Measurements from ENCODE around the gene SRD5A3.
A peak's percentile ranks its signal among the peaks of the same experiment; 100 is the strongest.

SRD5A3 gene

DNA sequence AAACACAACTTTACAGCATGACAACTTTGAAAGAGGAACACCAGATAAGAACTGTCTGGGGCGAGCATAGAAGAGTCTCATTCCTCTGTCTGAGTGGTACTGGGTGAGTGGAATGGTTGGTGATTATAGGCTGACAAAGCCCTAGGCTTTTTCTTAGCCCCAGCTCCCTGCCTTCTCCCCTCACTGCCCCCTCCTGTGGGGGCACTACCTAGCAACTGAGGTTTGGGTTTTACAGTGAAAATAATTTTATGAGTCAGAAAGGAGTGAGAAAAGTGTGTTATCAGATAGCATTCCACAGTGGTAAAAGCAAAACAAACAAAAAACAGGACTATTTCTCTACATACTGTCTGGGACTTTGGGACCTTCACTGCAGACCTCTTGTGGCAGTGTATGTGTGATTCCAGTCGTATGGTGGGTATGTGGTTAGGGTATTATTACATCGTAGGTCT is 39.2 kb downstream of the SRD5A3 start:
- no peak overlapping the region for H3K4me3 ChIP-seq (replicated peaks; ENCODE audit: low read depth, low read length)
- TF ChIP-seq, protein P1, sequence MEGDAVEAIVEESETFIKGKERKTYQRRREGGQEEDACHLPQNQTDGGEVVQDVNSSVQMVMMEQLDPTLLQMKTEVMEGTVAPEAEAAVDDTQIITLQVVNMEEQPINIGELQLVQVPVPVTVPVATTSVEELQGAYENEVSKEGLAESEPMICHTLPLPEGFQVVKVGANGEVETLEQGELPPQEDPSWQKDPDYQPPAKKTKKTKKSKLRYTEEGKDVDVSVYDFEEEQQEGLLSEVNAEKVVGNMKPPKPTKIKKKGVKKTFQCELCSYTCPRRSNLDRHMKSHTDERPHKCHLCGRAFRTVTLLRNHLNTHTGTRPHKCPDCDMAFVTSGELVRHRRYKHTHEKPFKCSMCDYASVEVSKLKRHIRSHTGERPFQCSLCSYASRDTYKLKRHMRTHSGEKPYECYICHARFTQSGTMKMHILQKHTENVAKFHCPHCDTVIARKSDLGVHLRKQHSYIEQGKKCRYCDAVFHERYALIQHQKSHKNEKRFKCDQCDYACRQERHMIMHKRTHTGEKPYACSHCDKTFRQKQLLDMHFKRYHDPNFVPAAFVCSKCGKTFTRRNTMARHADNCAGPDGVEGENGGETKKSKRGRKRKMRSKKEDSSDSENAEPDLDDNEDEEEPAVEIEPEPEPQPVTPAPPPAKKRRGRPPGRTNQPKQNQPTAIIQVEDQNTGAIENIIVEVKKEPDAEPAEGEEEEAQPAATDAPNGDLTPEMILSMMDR (IDR thresholded peaks at IDR 0.05; ENCODE audit: low read length, missing control alignments) = no peak
- DNase-seq (ENCODE audit: low read depth) = peak; percentile 23

DNA sequence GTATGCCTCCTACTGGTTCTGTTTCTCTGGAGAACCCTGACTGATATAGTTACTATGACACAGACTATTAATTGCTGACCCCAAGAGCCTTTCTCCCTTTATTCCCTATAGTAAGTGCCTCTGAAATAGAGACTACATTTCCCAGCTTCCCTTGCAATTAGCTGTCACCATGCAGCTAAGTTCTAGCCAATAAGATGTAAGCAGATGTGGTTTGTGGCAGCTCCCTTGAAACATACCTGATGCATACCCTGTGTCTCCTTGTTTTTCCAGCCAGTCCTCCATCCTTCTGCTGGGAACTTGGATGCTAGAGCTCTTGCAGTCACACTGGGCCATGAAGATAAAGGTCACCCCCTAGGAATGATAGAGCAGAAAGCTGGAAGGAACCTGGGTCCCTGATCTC is 40.0 kb downstream of the SRD5A3 start:
- TF ChIP-seq, protein P1 (IDR thresholded peaks at IDR 0.05; ENCODE audit: low read length, missing control alignments) = no peak
- no peak overlapping the region for H3K4me3 ChIP-seq (replicated peaks; ENCODE audit: low read depth, low read length)
- DNase-seq (ENCODE audit: low read depth) = peak; percentile 49

DNA sequence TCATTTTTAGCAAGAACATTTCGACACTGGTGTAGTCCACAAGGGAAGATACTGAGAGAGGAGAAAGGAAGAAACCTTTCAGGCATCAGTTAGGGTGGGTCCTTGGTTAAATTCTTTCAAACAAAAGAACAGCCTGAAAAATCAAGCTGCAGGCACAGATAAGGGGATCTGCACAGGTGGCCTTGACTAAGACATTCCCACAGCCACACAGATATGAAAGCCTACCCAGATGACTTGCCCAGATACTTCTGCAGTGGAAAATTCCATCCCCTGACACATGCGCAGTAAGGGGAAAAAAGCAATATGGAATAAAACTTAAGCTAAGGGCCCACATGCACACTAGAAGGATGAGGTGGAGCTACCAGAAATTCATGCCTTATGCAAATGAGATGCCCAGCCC is 40.8 kb downstream of the SRD5A3 start:
- no peak for DNase-seq (ENCODE audit: low read depth)
- TF ChIP-seq, protein P1 (IDR thresholded peaks at IDR 0.05; ENCODE audit: low read length, missing control alignments) = no peak
- H3K4me3 ChIP-seq (replicated peaks; ENCODE audit: low read depth, low read length) = no peak overlapping the region

DNA sequence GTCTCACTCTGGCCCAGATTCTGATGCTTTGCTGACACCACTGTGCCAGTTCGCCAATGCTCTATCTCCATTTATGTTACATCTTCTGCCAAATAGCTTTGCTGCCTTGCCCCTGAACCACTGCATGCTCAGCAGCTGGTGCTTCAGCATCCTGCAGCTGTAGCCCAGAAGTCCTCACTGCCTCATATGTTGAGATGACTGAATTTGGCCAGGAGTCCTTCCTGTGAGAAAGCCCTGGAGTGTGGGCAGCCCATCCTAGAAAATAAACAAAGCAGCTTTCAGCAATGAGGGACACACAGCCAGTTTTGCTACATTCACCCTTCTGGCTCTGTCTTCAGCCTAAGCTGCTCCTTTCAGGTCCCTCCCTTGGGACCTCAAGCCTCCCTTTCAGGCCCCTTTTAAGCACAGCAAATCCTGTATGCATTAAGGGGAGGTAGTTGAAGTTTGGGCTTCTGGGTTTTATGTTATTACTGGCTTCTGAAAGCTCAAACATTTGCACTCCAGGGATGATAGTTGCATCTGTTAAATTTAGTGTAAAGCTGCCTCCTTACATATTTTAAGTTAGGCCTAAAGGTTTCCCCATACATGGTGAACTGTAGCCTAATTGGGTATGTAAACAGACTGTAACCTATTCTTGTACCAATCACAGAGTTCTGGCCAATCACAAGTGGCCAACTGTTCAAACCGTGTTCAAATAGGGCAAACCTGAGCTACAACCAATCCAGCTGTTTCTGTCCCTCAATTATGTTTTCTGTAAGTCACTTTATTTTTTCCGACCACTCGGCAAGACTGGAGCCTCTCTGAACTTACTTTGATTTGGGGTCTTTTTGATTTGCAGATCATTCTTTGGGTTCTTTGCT is 47.6 kb downstream of the SRD5A3 start:
- TF ChIP-seq, protein P1 (IDR thresholded peaks at IDR 0.05; ENCODE audit: low read length, missing control alignments) = no peak
- no peak for DNase-seq (ENCODE audit: low read depth)
- H3K4me3 ChIP-seq (replicated peaks; ENCODE audit: low read depth, low read length) = no peak overlapping the region

GRCh38 chr4:55395218-55395528 is 49.1 kb downstream of the SRD5A3 start:
- no peak for DNase-seq (ENCODE audit: low read depth)
- TF ChIP-seq, protein P1 (IDR thresholded peaks at IDR 0.05; ENCODE audit: low read length, missing control alignments) = no peak
- H3K4me3 ChIP-seq (replicated peaks; ENCODE audit: low read depth, low read length) = peak overlapping the region; percentile 78

GRCh38 chr4:55395529-55396307 is 49.7 kb downstream of the SRD5A3 start, which contains the start of gene TMEM165:
Gene TMEM165 (plus strand): TSS chr4:55395957. CDS start chr4:55396190, 233 bp downstream.
- peak; percentile 85 for DNase-seq (ENCODE audit: low read depth)
- TF ChIP-seq, protein P1 (IDR thresholded peaks at IDR 0.05; ENCODE audit: low read length, missing control alignments) = no peak
- peak within 1 kb of the TSS; percentile 78 for H3K4me3 ChIP-seq (replicated peaks; ENCODE audit: low read depth, low read length)
